Brain microvascular endothelial cell (primary cell): ENCODE measurements around the gene TBC1D26.
"Not testable (repeated sequence)": the region's sequence is repeated elsewhere in the genome, so short reads cannot be mapped to it uniquely, and the experiment has no call there.

Experiments used
- DNase-seq: peaks from one replicate; pipeline ENCODE4 v3.0.0-alpha.2; 2020
- H3K27ac ChIP-seq: fragments of 250-450 bp; sonication (Bioruptor Pico); 2 replicates; pipeline ENCODE4 v1.5.1; 2020; ENCODE audit warnings: mild to moderate bottlenecking, moderate library complexity
- H3K27me3 ChIP-seq: fragments of 250-450 bp; sonication (Bioruptor Pico); replicated peaks from 2 replicates; pipeline ENCODE4 v1.5.1; 2020; ENCODE audit warnings: mild to moderate bottlenecking
- H3K36me3 ChIP-seq: fragments of 250-450 bp; sonication (Bioruptor Pico); replicated peaks from 2 replicates; pipeline ENCODE4 v1.5.1; 2020; ENCODE audit warnings: mild to moderate bottlenecking
- H3K4me3 ChIP-seq: 2 replicates; pipeline ENCODE4 v1.5.1; 2011; ENCODE audit warnings: low read depth, mild to moderate bottlenecking, control low read depth, low read length, moderate library complexity
- in situ Hi-C: cut with HindIII; loops from 2 replicates; pipeline ENCODE4 v1.10.0; 2017; ENCODE audit warnings: low sequenced_read_pairs, low pct_ligation_motif_present
- TF ChIP-seq, protein P1 (sequence below): IDR thresholded peaks from 2 replicates; pipeline ENCODE4 v1.5.1; 2011; ENCODE audit warnings: low read depth, mild to moderate bottlenecking, moderate library complexity, low read length, control low read depth, inconsistent platforms; ENCODE audit errors: missing control alignments

TBC1D26 gene

DNA sequence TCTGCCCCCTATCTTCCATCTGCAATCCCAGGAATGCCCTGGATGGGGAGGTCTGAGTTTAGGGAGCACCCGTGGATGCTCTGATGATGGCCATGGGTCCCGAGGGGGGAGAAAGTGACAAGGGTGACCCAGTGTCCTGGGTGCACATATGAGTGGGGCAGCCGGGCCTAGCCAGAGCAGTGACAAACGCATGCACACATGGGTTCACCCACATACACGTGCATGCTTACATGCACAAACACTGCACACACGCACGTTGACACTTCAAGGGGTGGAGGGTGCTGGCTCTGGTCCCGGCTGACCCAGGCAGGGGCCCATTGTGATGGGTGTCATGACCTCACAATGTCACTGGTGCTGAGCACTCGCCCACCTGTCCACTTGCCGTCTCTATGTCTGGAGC is at the start of gene TBC1D26:
Gene TBC1D26 (plus strand): TSS at position 384 of the 400 bp plus-strand sequence. CDS start 3,066 bp downstream, outside the sequence.
- H3K4me3 ChIP-seq, H3K27ac ChIP-seq, DNase-seq, in situ Hi-C loops, H3K27me3 ChIP-seq, H3K36me3 ChIP-seq: not testable (repeated sequence)

DNA sequence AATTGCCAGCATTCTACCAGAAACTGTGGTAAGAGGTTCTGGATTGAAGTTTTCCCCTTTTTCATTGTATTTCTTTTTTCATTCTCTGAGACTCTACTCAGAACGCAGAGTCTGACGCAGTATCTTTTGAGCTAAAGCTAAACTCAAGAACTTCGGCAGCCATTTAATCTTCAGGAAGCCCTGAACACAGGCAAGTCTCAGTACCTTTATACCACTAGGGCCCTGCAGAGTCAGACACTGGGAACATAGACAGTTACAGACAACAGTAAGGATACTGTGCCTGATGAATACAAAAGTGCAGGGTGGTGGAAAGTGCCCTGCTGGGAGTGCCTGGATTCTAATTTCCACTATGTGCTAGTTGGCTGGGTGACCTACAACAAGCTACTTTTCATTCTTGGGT is 48.9 kb upstream of the TBC1D26 start:
- DNase-seq, H3K4me3 ChIP-seq, H3K36me3 ChIP-seq, H3K27me3 ChIP-seq, H3K27ac ChIP-seq, in situ Hi-C loops: not testable (repeated sequence)

DNA sequence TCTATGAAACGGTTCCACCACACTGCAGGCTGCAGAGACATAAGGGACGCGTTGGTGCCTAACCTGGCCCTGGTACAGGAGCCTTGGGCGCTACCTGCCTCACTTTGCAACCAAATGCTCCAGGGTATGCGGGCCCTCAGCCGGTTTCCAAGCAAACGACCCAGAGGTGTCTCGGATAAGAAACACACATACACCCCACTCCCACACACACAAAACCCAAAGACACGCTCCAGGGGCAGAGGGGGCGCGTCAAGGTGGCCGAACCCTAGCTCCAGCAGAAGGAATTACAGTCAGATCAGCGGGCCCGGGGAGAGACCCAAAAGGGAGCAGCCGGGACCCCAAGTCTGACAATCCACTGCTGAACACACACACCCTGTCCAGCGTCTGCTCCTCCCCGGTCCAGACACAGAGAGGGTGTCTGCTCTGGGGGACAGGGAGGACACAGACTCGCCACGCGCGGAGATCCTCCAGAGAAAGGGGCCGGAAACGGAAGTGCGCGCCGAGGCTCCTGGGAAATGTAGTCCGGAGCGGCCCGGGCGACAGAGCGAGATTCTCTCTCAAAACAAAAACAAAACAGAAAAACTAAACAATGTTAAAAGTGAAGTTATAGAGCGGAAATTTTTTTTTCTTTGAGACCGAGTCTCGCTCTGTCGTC is 48.1 kb upstream of the TBC1D26 start, which contains the start of gene TRIM16:
Gene TRIM16 (minus strand): TSS at position 488 of the 655 bp plus-strand sequence. CDS start 32,702 bp downstream, outside the sequence.
- H3K36me3 ChIP-seq, in situ Hi-C loops, H3K27me3 ChIP-seq: not testable (repeated sequence)
- peak within 1 kb of the TSS; percentile 69 for H3K4me3 ChIP-seq
- DNase-seq: peak; percentile 58
- TF ChIP-seq, protein P1, sequence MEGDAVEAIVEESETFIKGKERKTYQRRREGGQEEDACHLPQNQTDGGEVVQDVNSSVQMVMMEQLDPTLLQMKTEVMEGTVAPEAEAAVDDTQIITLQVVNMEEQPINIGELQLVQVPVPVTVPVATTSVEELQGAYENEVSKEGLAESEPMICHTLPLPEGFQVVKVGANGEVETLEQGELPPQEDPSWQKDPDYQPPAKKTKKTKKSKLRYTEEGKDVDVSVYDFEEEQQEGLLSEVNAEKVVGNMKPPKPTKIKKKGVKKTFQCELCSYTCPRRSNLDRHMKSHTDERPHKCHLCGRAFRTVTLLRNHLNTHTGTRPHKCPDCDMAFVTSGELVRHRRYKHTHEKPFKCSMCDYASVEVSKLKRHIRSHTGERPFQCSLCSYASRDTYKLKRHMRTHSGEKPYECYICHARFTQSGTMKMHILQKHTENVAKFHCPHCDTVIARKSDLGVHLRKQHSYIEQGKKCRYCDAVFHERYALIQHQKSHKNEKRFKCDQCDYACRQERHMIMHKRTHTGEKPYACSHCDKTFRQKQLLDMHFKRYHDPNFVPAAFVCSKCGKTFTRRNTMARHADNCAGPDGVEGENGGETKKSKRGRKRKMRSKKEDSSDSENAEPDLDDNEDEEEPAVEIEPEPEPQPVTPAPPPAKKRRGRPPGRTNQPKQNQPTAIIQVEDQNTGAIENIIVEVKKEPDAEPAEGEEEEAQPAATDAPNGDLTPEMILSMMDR: peak; percentile 36
- peak within 1 kb of the TSS; percentile 56 for H3K27ac ChIP-seq

DNA sequence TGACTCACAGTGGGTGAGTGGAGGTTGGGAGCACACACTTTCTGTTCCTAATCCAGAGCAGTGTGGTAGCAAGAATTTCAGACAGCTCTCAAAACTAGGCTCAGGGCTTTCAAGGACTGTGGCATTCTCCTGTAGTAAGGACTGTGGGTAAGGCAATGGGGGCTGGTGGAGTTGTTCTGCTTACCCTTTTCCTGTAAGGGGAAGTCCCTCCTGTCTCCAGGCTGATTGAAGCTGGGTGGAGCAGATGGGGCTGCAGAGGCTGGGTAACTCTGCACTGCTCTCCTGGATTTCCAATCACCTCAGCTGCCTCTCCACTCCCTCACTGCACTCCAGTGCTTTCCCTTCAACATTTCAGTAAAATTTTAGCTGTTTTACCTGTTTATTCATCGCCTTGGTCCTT is 44.6 kb upstream of the TBC1D26 start:
- DNase-seq, H3K27me3 ChIP-seq, H3K27ac ChIP-seq, H3K36me3 ChIP-seq, H3K4me3 ChIP-seq, in situ Hi-C loops: not testable (repeated sequence)

DNA sequence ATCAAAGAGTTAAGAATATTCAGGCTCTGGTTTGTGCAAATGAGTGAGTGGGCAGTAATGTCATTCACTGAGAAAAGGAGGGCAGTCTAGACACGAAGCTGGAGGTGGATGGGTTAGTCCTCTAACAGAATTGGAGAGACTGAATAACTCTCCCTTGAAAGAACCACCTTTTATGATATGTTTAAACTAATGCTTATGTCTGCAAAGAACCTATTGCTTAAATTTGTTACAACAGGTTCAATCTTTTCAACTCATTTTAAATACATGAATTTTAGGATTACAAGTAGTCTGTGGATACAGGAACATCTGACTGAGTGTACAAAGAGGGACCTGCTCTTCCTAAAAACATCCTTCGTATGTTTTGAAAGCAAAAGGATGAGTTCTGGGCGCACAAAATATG is 33.1 kb upstream of the TBC1D26 start:
- peak overlapping the region; percentile 43 for H3K4me3 ChIP-seq
- H3K36me3 ChIP-seq, H3K27me3 ChIP-seq, DNase-seq, in situ Hi-C loops, H3K27ac ChIP-seq: not testable (repeated sequence)

DNA sequence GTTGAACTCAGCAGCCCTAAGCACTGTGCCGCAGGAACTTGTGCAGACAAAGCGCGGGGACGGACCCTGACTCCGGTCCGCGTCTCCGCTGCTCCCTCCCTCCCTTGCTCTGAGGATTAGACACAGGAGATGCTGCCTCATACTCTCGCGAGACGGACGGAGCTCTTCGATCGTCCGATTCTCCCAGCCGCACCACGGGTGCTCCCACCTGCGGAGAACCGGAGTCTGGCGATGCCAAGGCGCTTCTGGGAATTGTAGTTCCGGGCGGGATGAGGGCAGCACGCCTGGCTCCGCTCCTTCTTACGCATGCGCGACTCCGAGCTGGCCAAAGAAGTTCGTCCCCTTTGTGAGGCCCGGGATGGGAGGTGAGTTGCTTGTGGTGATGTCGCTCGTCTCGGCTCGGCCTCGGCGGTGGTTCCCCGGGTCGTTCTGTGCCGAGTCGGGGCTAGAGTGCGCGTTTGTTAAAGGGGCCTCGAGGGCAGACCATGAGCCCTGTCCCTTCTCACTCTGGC is 32.6 kb upstream of the TBC1D26 start, which contains the start of gene ZNF286A:
Gene ZNF286A (plus strand): TSS at position 340 of the 512 bp plus-strand sequence. CDS start 578 bp downstream, outside the sequence.
- H3K36me3 ChIP-seq, H3K27me3 ChIP-seq, in situ Hi-C loops: not testable (repeated sequence)
- Histone ChIP-seq H3K27ac (peak within 1 kb of the TSS; percentile 27), H3K4me3 (peak within 1 kb of the TSS; percentile 58)
- DNase-seq: peak; percentile 100

DNA sequence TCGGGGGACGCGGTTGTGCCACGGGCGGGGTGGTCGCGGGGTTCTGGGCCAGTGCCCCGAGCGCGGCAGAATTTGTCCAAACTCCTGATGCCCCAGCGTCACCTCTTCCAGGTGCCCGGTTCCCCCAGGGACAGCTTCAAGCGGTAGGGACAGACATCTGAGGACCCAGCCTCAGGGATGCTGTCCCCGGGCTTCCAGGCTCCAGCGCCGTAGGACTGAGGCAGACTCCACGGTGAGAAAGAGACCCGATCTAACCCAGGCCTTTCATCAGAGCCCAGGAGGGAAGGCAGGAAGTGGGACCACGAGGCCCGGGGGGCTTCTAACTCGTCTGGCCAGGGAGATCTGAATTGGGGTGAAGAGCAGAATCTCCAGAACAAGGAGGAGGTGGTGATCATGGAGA is 32.1 kb upstream of the TBC1D26 start:
- H3K36me3 ChIP-seq, in situ Hi-C loops, DNase-seq, H3K27me3 ChIP-seq: not testable (repeated sequence)
- H3K27ac ChIP-seq: peak overlapping the region; percentile 27
- peak overlapping the region; percentile 58 for H3K4me3 ChIP-seq

DNA sequence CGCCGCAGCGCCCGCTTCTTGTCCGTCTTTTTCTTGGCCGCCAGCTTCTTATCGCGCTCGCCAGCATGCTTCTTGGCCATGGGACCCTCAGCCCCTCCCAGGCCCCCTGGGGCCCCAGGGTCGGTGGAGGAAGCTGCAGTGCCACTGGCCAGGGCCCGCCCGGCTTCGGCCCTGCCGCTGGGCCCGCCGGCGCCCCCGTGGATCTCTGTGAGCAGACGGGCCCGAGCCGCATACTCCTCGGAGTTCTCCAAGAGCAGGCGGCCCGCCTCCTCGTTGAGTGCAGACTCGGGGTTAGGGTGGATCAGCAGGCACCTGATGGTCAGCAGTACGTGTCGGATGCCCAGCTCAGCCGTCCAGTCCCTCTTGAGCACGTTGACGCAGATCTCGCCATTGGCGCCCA is 27.8 kb upstream of the TBC1D26 start:
- DNase-seq, in situ Hi-C loops, H3K27me3 ChIP-seq, H3K4me3 ChIP-seq, H3K27ac ChIP-seq: not testable (repeated sequence)
- H3K36me3 ChIP-seq: peaks cover 31% of the 10 kb centered on the region

DNA sequence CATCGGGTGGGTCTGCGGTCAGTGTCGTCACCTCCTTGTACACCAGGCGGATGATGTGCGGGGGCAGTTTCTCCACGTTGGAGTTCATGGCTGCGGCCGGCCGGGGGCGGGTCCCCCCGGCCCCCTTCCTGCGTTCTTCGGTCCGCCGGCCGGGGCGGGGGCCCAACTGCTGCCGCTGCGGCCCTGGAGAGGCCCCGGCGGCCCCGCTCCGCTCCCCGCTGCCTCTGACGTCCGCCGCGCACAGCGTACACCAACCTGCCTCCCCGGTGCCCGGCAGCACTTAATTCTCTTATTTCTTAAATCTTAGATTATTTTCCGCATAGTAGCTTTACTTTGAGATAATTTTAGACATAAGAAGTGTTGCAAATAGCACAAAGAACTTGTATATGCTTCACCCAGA is 27.3 kb upstream of the TBC1D26 start:
- H3K36me3 ChIP-seq: peaks cover 31% of the 10 kb centered on the region
- DNase-seq, H3K27me3 ChIP-seq, in situ Hi-C loops, H3K4me3 ChIP-seq, H3K27ac ChIP-seq: not testable (repeated sequence)

DNA sequence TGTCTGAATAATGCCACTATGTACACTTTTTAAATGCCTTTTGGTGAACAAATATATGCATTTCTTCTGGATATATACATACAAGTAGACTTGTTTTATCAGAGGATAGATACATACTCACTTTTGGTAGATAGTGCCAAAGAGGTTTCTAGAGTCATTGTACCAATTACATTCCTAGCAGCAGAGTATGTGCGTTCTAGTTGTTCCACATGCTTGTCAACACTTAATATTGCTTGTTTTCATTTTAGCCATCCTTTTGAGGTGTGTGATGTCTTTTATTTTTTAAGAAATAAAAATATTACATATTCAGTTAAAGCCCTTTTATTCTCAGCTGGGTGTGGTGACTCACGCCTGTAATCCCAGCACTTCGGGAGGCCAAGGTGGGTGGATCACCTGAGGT is 23.2 kb upstream of the TBC1D26 start:
- H3K27me3 ChIP-seq, H3K4me3 ChIP-seq, DNase-seq, in situ Hi-C loops, H3K27ac ChIP-seq: not testable (repeated sequence)
- peaks cover 33% of the 10 kb centered on the region for H3K36me3 ChIP-seq

DNA sequence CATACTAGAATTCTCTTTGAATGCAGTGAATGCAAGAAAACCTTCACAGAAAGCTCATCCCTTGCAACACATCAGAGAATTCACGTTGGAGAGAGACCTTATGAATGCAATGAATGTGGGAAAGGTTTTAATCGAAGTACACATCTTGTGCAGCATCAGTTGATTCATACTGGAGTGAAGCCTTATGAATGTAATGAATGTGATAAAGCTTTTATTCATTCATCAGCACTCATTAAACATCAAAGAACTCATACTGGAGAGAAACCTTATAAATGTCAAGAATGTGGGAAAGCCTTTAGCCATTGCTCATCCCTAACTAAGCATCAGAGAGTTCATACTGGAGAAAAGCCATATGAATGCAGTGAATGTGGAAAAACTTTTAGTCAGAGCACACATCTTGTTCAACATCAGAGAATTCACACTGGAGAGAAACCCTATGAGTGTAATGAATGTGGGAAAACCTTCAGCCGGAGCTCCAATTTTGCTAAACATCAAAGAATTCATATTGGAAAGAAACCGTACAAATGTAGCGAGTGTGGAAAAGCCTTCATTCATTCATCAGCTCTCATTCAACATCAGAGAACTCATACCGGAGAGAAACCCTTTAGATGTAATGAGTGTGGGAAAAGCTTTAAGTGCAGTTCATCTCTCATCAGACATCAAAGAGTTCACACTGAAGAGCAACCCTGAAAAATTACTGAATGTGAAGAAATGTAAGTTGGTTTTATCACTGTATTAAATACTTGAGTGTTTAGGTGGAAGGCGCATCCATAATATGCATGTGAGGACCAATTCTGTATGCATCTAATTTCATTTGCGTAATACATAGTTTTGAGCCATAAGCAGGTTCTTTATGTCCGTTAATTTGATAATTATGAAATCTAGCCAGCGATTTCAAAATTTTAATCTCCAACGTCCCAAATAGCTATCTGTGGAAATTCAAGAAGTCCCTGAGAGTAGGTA is 15.2 kb upstream of the TBC1D26 start:
- H3K36me3 ChIP-seq, H3K27ac ChIP-seq, H3K27me3 ChIP-seq, in situ Hi-C loops, DNase-seq, H3K4me3 ChIP-seq: not testable (repeated sequence)

DNA sequence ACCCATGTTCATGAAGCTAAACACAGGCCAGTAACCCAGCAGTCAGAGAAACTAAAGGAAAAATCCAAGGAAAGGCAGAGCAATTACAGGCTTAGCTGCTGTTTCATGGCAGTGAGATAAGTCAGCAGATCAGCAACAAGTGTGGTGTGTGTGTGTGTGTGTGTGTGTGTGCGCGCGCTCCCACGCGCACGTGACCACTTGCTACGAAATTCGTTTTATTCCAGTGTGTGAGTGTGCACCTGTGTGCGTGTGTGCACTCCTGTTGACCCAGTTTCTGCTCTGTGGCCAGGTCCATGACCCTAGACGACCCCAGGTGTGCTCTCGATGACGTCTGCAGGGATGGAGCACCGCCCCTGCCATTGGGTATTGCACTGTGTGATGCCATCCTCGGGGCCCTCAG is 1.5 kb upstream of the TBC1D26 start:
- DNase-seq, H3K36me3 ChIP-seq, H3K27me3 ChIP-seq, H3K4me3 ChIP-seq, in situ Hi-C loops, H3K27ac ChIP-seq: not testable (repeated sequence)

DNA sequence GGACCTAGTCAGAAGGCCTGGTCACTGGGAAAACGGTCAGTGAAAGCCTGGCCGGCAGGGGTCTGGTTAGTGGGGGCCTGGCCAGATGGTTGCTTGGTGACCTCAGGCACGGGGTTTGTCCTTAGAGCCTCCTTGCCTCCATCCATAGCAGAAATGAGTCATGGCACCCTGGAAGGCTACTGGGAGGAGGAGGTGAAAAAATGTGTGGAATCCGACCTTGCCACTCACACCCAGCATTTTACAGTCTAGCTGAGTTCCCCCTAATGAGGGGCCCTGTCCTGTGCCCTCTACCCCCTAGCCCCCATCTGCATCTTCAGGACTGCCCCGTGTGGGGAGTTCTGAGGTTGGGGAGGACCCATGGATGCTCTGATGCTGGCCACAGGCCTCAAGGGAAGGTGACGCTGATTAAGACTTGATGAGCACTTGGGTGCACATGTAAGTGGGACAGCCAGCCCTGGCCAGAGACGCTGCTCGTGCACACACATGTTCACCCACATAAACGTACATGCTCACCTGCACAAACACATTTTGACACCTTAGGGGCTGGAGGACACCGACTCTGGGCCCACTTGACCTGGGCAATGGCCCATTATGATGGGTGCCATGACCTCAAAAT is 1.2 kb downstream of the TBC1D26 start:
- DNase-seq, in situ Hi-C loops, H3K27me3 ChIP-seq, H3K36me3 ChIP-seq, H3K4me3 ChIP-seq, H3K27ac ChIP-seq: not testable (repeated sequence)
